GM18520 (cell line): Measurements from ENCODE around the gene C6orf52.
"Not testable (repeated sequence)": the region's sequence is repeated elsewhere in the genome, so short reads cannot be mapped to it uniquely, and the experiment has no call there.

Experiments used
- ATAC-seq: cut with Tn5 transposase; IDR thresholded peaks from one replicate; pipeline ENCODE4 v1.9.1; 2021; ENCODE audit not compliant: unreplicated experiment

The C6orf52 gene

DNA sequence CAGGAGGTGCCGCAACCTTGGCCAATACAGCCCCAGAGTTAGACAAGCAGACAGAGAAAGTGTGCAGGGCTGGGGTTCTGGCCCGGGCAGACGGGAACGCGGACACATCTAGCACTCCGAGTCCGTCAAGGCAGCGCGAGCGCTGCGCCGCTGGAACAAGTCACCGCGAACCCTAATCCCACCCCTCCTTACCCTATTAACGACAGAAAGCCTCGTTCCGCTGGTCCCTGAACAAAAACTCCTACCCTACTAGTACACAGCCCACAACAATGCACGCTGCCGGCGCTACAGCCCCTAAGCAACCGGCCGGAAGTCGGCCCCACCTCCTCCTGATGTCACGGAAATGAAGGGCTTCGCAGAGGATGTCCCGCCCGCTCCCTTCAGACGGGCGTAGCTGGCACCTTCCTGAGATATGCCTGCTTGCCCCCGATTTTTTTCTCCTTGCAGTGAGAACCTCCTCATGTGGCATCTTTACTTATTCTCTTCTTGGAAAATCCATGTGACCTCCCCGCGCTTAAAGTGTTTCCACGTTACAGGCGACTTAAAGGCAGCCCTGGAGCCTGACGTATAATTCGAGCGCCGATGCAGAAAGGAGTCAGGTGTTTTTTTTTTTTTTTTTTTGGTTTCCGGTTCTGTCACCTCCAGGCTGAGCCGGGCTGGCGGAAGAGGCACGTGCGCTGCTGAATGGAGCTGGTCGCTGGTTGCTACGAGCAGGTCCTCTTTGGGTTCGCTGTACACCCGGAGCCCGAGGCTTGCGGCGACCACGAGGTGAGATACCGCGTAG is at the start of gene C6orf52, which contains the start of gene PAK1IP1:
Gene C6orf52, minus strand, starts transcription at position 315 of the 784 bp plus-strand sequence. CDS start 7,066 bp downstream, outside the sequence.
Gene PAK1IP1, plus strand, starts transcription at position 671 of the 784 bp plus-strand sequence. Its CDS starts 14 bp downstream, at position 685.
- peak; percentile 96 for ATAC-seq

DNA sequence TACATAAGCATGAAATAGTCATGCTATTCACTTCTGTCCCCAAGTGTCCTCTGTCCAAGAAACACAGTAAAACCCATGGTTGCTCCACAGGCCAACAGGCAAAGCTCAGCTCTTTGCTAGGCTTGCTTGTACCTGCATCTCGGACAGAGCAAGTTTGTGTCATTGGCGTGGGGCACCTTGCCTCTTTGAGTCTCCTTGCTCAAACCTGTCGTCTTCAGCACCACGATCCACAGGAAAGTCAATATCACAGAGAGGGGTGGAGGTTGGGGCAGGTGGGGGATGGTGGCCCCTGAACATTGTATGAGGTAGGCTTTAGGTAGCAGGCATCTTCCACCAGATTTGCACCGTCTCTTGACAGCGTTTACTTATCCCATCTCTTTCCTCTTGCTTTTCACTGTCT is 49.1 kb upstream of the C6orf52 start:
- no peak for ATAC-seq

DNA sequence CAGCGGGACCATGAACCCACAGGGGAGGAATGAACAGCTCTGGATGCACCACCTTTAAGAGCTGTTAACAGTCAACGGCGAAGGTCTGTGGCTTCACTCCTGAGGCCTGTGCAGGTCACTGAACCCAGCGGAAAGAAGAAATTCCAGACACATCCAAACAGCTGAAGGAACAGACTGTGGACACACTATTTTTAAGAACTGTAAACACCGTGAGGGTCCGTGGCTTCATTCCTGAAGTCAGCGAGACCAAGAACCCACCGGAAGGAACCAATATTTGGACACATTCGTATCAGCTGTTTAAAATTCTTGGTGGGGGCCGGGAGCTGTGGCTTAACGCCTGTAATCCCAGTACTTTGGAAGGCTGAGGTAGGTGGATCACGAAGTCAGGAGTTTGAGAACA is 47.8 kb upstream of the C6orf52 start:
- ATAC-seq: no peak

DNA sequence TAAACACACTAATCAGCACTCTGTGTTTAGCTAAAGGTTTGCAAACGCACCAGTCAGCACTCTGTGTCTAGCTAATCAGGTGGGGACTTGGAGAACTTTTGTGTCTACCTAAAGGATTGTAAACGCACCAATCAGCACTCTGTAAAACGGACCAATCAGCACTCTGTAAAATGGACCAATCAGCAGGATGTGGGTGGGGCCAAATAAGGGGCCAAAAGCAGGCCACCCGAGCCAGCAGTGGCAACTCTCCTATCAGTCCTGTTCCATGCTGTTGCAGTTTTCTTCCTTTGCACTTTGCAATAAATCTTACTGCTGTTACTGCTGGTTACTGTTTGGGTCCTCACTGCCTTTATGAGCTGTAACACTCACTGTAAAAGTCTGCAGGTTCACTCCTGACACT is 47.2 kb upstream of the C6orf52 start:
- ATAC-seq: not testable (repeated sequence)

DNA sequence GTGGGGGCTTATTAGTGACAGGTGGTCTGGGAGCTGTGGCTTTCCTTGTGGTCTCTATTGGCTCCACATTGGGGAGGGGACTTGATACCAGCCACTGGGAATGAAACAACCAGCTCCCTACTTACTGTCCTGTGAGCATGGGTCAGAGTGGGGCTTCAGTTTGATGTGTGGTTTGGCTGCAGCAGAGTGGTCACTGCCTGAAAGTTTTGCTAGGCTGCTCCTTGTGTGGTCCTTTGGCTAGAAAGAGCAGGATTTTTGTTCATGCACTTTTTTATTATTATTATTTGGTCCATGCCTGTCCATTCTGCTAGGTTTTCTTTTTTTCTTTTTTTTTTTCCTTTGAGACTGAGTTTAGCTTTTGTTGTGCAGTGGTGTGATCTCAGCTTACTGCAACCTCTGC is 45.6 kb upstream of the C6orf52 start:
- ATAC-seq: no peak

DNA sequence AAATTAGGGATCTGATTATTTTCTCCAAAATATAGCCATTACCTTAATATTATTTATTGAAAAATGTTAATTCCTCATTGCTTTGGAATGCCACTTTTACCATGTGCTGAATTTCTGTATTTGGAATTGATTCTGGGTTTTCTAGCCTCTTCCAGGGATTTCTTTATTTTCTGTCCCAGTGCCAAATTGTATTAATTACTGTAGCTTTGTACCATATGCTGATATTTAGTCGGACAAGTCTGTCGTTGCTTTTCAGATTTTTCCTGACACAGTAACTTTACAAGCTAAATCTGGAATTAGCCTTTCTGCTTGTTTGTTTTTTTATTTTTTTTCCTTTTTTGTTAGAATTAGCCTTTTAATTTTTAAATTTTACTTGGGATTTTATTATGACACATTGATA is 42.3 kb upstream of the C6orf52 start:
- ATAC-seq: no peak

DNA sequence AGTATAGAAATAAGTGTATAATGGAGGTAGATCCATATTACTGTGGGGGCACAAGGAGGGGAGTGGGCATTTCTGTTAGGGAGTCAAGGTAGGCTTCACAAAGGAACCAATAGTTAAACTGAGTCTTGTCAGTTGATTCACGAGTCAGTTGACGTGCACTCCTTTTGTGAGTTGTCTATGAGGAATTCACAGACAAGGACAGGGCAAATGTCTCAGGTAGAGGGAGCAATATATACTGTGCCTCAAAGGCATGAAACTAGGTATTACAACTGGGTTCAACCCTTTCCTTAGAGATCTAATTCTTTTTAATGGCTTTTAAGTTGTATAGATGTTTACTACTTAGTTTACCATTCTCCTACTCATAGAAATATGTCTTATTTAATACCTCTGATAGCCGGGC is 39.4 kb upstream of the C6orf52 start:
- no peak for ATAC-seq

DNA sequence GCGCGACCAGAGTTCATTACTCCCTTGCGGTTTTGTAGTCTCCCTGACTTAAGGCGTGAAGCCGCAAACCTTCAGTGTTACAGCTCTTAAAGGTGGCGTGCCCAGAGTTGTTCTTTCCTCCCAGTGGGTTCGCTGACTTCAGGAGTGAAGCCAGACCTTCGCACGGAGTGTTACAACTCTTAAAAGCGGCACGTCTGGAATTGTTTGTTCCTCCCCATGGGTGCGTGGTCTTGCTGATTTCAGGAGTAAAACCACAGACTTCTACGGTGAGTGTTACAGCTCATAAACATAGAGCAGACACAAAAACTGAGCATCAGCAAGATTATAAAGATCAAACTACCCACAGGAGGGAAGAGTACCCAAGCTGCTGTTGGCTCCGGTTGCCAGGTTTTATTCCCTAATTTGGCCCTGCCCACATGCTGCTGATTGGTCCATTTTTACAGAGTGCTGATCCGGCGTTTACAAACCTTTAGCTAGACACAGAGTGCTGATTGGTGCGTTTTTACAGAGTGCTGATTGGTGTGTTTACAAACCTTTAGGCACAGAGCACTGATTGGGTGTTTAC is 38.8 kb upstream of the C6orf52 start:
- ATAC-seq: no peak

DNA sequence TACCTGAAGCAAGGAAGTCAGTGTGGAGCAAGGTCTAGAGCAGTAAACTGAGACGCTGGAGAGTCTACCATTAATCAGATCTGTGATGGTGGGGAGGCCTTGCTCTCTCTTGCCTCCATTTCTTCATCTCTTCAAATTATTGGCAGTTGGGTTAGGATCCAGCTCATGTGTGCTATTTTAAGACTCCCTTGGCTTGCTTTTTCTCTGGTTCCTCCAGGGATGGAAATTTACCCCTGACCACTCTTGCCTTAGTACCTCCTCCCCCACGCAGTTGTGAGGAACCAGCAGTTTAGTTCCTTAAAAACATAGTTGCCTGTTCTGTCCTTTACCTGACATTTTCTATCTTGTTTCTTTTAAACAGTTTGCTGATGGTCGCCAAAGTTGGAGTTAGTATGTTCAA is 35.8 kb upstream of the C6orf52 start:
- no peak for ATAC-seq

DNA sequence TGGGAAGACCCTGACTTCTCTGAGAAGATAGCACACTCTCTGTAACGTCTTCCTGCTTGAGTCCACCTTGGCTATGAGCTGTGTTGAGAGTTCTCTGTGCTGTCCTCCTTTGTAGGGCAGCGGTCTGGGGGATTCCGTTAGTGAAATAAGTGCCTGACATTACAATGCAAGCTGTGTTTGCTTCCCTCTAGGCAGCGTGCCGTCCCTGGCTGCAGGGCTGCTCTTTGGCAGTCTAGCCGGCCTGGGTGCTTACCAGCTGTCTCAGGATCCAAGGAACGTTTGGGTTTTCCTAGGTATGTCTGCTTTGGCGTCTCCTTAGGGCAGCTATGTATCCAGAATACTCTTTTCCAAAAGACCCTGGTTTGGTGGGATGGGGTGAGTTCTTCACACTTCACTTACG is 31.3 kb upstream of the C6orf52 start:
- ATAC-seq: no peak

DNA sequence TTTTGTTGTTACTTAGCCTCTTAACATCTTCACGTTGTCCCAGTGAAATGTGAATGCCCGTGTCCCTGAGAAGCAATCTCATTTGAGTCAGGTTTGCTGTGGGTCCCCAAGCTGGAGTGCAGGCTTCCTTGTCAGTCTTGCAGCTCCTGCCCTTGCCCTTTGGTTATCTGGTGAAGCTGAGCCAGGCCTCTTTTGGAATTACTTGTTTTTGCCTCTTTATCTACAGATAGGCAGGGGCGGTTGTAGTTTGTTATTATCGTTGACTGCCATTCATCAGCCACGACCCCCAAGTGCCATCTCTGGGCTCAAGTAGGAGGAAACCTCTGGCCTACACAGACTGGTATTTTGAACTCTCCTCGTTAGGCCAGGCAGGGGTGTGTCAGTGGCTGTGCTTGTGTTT is 30.6 kb upstream of the C6orf52 start:
- no peak for ATAC-seq

DNA sequence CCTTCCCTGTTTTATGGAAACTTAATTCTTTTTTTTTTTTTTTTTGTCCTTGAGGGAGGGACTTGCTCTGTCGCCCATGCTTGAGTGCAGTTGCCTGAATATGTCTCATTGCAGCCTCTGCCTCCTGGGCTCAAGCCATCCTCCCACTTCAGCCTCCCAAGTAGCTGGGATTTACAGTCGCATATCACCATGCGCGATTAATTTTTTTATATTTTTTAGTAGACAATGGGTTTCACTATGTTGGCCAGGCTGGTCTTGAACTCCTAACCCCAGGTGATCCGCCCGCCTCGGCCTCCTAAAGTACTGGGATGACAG is 29.1 kb upstream of the C6orf52 start:
- no peak for ATAC-seq

DNA sequence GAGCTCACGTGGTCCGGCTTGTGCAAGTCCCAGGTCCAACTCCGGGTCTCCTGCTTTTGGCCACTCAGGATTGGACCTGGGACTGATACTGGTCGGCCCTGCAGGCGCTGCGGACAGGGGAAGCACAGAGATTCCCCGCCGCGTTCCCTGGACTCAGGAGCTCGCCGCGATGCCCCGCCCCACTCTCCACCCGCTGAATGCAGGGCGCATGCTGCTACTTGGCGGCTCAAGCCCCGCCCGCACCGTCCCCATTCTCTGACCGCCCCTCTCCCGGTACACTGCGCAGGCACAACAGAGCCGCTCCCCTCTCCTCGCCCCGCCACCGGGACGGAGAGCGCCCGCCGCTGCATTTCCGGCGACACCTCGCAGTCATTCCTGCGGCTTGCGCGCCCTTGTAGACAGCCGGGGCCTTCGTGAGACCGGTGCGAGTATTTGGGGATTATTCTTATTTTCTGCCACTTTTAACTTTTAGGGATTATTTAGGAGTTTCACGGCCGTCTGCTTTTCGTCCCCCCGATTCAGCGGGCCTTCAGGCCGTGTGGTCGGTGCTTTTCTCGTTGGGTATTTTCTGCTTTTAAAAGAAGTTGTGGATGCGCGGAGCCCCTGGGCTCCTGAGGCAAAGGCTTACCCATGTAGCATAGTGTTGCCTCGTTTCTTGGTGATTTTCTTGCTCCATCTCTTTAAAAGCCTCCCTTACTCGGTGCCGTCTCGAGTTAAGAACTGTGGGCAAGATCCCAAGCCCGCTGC is 28.6 kb upstream of the C6orf52 start, which contains the start of gene TMEM14C:
Gene TMEM14C, plus strand, starts transcription at position 251 of the 747 bp plus-strand sequence. CDS start 1,544 bp downstream, outside the sequence.
- ATAC-seq: peak; percentile 96

DNA sequence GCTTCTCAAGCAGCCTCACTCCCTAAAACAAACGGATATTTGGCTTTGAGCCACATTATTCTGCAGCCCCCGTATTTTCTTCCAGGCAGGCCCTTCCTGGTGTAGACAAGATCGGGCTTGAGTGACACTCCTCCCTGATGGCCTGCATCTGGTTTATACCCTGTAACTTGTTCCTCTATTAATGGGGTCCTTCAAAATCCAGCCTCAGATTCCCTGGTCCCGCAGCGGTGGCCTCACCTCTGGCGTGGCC is 28.1 kb upstream of the C6orf52 start:
- no peak for ATAC-seq

DNA sequence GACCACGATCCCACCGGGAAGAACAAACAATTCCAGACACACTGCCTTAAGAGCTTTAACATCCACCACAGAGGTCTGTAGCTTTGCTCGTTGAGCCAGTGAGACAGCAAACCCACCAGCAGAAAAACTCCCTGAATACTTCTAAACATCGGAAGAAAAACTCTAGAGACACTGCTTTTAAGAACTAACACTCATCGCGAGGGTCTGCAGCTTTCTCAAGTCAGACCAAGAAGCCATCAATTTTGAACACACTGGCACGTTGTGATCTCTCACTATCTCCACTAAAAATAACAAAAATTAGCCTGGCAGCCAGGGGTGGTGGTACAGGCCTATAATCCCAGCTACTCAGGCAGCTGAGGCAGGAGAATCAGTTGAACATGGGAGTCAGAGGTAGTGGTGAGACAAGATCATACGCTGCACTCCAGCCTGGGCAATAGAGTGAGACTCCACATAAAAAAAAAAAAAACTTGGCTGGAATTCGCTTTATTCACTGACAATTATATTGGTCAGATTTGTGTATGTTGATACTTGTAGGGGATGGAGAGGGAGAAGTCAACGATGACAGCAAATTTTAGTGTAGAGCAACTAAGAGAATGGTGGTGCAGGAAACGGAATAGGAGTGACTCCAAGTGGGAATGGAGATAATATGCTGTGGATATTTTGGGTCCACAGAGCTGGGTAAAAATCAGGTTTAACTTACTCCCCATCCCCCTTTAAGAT is 27.6 kb upstream of the C6orf52 start:
- ATAC-seq: no peak

DNA sequence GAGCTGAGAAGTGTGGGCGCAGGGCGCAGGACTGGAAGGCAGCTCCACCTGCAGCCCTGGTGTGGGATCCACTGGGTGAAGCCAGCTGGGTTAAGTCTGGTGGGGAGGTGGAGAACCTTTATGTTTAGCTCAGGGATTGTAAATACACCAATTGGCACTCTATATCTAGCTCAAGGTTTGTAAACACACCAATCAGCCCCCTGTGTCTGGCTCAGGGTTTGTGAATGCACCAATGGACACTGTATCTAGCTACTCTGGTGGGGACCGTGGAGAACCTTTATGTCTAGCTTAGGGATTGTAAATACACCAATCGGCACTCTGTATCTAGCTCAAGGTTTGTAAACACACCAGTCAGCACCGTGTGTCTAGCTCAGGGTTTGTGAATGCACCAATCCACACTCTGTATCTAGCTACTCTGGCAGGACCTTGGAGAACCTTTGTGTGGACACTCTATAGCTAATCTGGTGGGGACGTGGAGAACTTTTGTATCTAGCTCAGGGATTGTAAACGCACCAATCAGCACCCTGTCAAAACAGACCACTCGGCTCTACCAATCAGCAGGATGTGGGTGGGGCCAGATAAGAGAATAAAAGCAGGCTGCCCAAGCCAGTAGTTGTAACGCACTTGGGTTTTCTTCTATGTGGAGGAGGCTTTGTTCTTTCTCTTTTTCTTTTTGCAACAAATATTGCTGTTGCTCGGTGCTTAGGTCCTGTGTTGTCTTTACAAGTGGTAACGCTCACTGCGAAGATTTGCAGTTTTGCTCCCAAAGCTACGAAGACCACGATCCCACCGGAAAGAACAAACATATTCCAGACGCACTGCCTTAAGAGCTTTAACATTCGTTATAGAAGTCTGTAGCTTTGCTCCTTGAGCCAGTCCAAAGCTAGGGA is 26.8 kb upstream of the C6orf52 start:
- not testable (repeated sequence) for ATAC-seq

DNA sequence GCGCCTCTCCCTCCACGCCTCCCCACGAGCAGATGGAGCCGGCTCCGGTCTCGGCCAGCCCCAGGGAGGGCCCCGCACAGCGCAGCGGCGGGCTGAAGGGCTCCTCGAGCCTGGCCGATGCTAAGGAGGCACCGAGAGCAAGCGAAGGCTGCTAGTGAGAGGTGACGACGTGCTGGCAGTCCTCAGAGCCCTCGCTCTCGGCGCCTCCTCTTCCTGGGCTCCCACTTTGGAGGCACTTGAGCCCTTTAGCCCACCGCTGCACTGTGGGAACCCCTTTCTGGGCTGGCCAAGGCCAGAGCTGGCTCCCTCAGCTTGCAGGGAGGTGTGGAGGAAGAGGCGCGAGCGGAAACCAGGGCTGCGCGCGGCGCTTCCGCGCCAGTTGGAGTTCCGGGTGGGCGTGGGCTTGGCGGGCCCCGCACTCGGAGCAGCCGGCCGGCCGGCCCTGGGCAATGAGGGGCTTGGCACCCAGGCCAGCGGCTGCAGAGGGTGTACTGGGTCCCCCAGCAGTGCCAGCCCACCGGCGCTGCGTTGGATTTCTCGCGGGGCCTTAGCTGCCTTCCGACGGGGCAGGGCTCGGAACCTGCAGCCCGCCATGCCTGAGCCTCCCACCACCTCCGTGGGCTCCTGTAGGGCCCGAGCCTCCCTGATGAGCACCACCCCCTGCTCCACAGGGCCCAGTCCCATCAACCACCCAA is 26.0 kb upstream of the C6orf52 start:
- no peak for ATAC-seq

DNA sequence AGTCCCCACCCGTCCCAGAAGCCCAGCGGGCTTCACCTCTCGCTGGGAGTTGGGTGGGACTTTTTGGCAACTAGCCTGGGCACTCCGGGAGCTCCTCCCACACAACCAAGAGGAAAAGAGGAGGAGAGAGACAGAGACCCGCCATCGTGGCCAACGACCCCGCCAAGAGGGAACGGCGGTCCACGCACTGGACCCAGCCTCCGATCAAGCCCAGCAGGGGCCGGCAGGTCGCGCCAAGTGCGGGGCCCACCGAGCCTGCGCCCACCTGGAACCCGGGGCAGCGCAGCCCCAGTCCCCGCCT is 25.5 kb upstream of the C6orf52 start:
- ATAC-seq: no peak

DNA sequence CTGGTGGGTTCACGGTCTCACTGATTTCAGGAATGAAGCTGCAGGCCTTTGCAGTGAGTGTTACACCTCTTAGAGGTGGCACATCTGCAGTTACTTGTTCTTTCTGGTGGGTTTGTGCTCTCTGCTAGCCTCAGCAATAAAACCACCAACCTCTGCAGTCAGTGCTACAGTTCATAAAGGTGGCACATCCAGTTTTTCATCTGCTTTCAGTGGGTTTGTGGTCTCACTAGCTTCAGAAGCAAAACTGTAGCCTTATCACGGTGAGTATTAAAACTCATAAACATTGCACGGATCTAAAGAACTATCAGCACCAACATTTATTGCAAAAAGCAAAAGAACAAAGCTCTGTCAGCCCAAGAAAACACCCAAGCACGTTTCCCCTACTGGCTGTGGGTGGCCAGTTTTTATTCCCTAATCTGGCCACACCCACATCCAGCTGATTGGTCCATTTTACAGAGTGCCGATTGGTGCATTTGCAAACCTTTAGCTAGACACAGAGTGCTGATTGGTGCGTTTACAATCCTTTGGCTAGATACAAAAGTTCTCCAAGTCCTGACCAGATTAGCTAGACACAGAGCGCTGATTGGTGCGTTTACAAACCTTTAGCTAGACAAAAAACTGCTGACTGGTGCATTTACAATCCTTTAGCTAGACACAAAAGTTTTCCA is 25.0 kb upstream of the C6orf52 start:
- ATAC-seq: no peak

DNA sequence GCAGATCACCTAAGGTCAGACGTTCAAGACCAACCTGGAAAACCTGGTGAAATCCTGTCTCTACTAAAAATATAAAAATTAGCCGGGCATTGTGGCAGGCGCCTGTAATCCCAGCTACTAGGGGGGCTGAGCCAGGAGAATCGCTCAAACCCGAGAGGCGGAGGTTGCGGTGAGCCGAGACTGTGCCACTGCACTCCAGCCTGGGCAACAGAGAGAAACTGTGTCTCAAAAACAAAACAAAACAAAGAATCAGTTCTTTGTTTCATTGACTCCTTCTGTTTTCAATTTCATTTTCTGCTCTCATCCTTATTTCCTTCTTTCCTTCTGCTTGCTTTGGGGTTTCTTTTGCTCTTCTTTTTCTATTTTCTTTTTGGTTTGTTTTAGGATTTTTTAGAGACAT is 19.5 kb upstream of the C6orf52 start:
- no peak for ATAC-seq
